Duodenal mucosa (tissue), 2 donors: ENCODE results near the gene EXOC2.
A peak's percentile ranks its signal among the peaks of the same experiment; 100 is the strongest.
"Not testable (repeated sequence)": the region's sequence is repeated elsewhere in the genome, so short reads cannot be mapped to it uniquely, and the experiment has no call there.

Experiments
- H3K27ac ChIP-seq: one replicate; pipeline ENCODE4 v1.7.0; 2013; ENCODE audit warnings: low read depth, low read length
- H3K27me3 ChIP-seq, 2 donors: one replicate each; pipeline ENCODE4 v1.7.0; 2013; ENCODE audit warnings: low read length in 2 of 2, control low read depth in 1 of 2; ENCODE audit not compliant: insufficient read depth in 2 of 2, control insufficient read depth in 1 of 2
- H3K36me3 ChIP-seq, 2 donors: one replicate each; pipeline ENCODE4 v1.7.0; 2013; ENCODE audit warnings: low read length in 2 of 2, control low read depth in 1 of 2; ENCODE audit not compliant: insufficient read depth in 2 of 2, control insufficient read depth in 1 of 2
- H3K4me1 ChIP-seq, 2 donors: one replicate each; pipeline ENCODE4 v1.7.0; 2013; ENCODE audit warnings: low read length in 2 of 2, control low read depth in 1 of 2; ENCODE audit not compliant: insufficient read depth in 2 of 2, control insufficient read depth in 1 of 2
- H3K4me3 ChIP-seq, 2 donors: one replicate each; pipeline ENCODE4 v1.7.0; 2013; ENCODE audit warnings: low read length in 2 of 2, low read depth in 1 of 2
- H3K9ac ChIP-seq, 2 donors: one replicate each; pipeline ENCODE4 v1.7.0; 2013; ENCODE audit warnings: low read length in 2 of 2, low read depth in 1 of 2
- H3K9me3 ChIP-seq, 2 donors: one replicate each; pipeline ENCODE4 v1.7.0; 2013; ENCODE audit warnings: low read length in 2 of 2, control low read depth in 1 of 2; ENCODE audit not compliant: control insufficient read depth in 1 of 2

The EXOC2 gene

DNA sequence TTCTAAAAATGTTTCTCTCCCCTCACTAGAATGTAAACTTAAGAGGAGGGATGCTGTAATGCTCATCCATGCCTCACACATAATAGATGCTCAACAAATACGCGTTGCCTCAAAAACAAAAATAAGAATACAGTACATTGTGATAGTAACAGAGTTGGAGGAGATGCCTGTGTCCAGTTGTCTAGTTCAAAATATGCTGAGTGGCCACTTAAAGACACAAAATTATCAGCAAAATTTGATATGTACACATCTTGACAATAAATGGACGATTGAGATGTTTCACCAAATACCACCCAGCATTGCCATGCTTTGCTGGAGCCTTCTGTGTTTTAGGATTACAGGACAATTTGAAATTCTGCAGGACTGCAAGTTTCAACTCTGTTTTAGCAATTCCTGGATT lies 7.6 kb upstream of the EXOC2 start:
- no peaks in the 10 kb centered on the region for H3K4me1 ChIP-seq
- no peaks in the 10 kb centered on the region for H3K9me3 ChIP-seq
- no peak overlapping the region for H3K4me3 ChIP-seq
- H3K27ac ChIP-seq: no peak overlapping the region
- H3K27me3 ChIP-seq: peaks cover 8 to 9% of the 10 kb centered on the region in 2 donors
- H3K36me3 ChIP-seq: no peaks in the 10 kb centered on the region
- no peak overlapping the region for H3K9ac ChIP-seq

GRCh38 chr6:699319-699718 lies 6.4 kb upstream of the EXOC2 start:
- H3K4me1 ChIP-seq: no peaks in the 10 kb centered on the region
- H3K27ac ChIP-seq: no peak overlapping the region
- H3K36me3 ChIP-seq: no peaks in the 10 kb centered on the region
- no peak overlapping the region for H3K9ac ChIP-seq
- H3K27me3 ChIP-seq: peaks cover 8 to 9% of the 10 kb centered on the region in 2 donors
- H3K9me3 ChIP-seq: no peaks in the 10 kb centered on the region
- no peak overlapping the region for H3K4me3 ChIP-seq

DNA sequence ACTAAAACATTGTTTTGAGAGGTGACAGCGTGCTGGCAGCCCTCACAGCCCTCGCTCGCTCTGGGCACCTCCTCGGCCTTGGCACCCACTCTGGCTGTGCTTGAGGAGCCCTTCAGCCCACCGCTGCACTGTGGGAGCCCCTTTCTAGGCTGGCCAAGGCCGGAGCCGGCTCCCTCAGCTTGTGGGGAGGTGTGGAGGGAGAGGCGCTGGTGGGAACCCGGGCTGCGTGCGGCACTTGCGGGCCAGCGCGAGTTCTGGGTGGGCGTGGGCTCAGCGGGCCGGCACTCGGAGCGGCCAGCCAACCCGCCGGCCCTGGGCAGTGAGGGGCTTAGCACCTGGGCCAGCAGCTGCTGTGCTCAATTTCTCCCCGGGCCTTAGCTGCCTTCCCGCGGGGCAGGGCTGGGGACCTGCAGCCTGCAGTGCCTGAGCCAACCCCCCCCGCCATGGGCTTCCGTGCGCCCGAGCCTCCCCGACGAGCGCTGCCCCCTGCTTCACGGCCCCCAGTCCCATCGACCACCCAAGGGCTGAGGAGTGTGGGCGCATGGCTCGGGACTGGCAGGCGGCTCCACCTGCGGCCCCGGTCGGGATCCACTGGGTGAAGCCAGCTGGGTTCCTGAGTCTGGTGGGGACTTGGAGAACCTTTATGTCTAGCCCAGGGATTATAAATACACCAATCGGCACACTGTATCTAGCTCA lies 1.6 kb upstream of the EXOC2 start:
- H3K4me1 ChIP-seq: peaks cover 4 to 21% of the 10 kb centered on the region in 2 donors

GRCh38 chr6:693723-694009 lies 727 bp upstream of the EXOC2 start:
- H3K9ac ChIP-seq: peak overlapping the region; percentile 74 to 86
- H3K27ac ChIP-seq: no peak overlapping the region
- no peaks in the 10 kb centered on the region for H3K9me3 ChIP-seq
- no peaks in the 10 kb centered on the region for H3K27me3 ChIP-seq
- no peaks in the 10 kb centered on the region for H3K36me3 ChIP-seq
- H3K4me1 ChIP-seq: peaks cover 4 to 21% of the 10 kb centered on the region in 2 donors
- H3K4me3 ChIP-seq: peak overlapping the region; percentile 90 to 92

More for the DNA sequence above, 1.6 kb upstream of the EXOC2 start:
- not testable (repeated sequence) for H3K27ac ChIP-seq, H3K9ac ChIP-seq, H3K27me3 ChIP-seq, H3K4me3 ChIP-seq, H3K36me3 ChIP-seq, H3K9me3 ChIP-seq

DNA sequence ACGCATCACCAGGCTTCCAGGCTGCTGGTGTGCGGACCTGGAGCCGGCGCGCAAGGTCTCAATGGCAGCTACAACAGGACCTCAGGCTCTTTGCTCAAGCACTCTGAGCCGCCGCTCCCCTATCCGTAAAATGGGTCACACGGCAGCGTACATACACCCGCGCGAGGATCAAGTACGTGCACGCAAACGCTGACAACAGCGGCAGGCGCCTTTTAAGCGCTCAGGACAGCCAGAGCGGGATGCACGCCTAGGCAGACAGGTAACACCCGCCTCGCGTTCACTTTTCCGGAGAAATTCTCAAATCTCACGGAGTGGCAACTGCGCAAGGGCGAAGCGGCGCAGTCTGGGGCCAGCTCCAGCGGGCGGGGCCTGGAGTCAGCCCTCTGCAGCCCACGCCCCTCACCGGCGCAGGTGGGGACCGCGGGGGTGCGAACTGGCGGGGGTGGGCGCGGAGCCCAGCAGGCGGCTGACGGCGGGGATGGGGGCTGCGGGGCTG lies 535 bp downstream of the EXOC2 start:
- Histone ChIP-seq H3K4me1 (peaks cover 4 to 21% of the 10 kb centered on the region in 2 donors), H3K27me3 (no peaks in the 10 kb centered on the region), H3K4me3 (peak overlapping the region; percentile 90 to 92), H3K27ac (peak overlapping the region; percentile 25), H3K36me3 (peaks cover 3% of the 10 kb centered on the region in 2 donors), H3K9ac (peak overlapping the region; percentile 71 to 74), H3K9me3 (no peaks in the 10 kb centered on the region)

DNA sequence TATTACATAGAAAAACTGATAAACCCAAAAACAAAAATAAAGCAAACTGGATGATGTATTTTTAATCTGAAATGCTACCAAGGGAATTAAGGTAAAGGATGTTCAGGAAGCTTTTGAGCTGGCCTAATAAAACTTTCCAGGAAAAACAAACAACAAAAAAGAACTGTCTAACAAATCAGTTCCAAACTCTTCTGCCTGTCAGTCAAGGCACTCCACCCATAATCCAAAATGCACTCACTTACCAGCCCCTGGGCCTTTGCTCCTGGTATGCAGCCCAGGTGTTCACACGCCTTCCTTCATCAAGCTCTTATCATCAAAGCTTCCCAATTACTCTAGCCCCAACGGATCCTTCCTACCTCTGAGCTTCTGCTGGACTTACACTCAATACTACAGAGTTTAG lies 3.7 kb downstream of the EXOC2 start:
- Histone ChIP-seq H3K4me1 (peaks cover 12 to 30% of the 10 kb centered on the region in 2 donors), H3K27ac (no peak overlapping the region), H3K9ac (no peak overlapping the region), H3K27me3 (no peaks in the 10 kb centered on the region), H3K9me3 (no peaks in the 10 kb centered on the region), H3K36me3 (peaks cover 3% of the 10 kb centered on the region in 2 donors), H3K4me3 (no peak overlapping the region)

- no peak overlapping the region for H3K9ac ChIP-seq
- H3K4me1 ChIP-seq: peaks cover 8 to 16% of the 10 kb centered on the region in 2 donors
- no peak overlapping the region for H3K4me3 ChIP-seq
- H3K27me3 ChIP-seq: no peaks in the 10 kb centered on the region
- H3K36me3 ChIP-seq: peaks cover 3% of the 10 kb centered on the region in 2 donors
- no peak overlapping the region for H3K27ac ChIP-seq
- H3K9me3 ChIP-seq: no peaks in the 10 kb centered on the region
These were observed 6.4 kb downstream of the EXOC2 start for GRCh38 chr6:686497-686896.

- H3K27me3 ChIP-seq: no peaks in the 10 kb centered on the region
- peaks cover 3% of the 10 kb centered on the region in 2 donors for H3K36me3 ChIP-seq
- H3K4me1 ChIP-seq: peaks cover 8 to 13% of the 10 kb centered on the region in 2 donors
- H3K4me3 ChIP-seq: no peak overlapping the region
- no peak overlapping the region for H3K9ac ChIP-seq
- no peak overlapping the region for H3K27ac ChIP-seq
- no peaks in the 10 kb centered on the region for H3K9me3 ChIP-seq
These were observed 7.9 kb downstream of the EXOC2 start for GRCh38 chr6:684831-685636.

GRCh38 chr6:683742-684440 lies 9.0 kb downstream of the EXOC2 start:
- Histone ChIP-seq H3K9me3 (no peaks in the 10 kb centered on the region), H3K4me1 (peaks cover 8 to 13% of the 10 kb centered on the region in 2 donors), H3K36me3 (peaks cover 3% of the 10 kb centered on the region in 2 donors), H3K27me3 (no peaks in the 10 kb centered on the region), H3K27ac (no peak overlapping the region), H3K9ac (no peak overlapping the region), H3K4me3 (no peak overlapping the region)
